Thyroid gland (tissue), 4 donors: ENCODE measurements around the gene MOGAT1. TPM values are rescaled to one million over a fixed set of nuclear protein-coding genes. Genes with fewer than 3 reads are reported as not detected.

Experiments used
- DNase-seq, 2 donors: peaks; one replicate each; pipeline ENCODE4 v3.0.0-alpha.2; 2019
- H3K27ac ChIP-seq, 3 donors: fragments of 200-600 bp; sonication (generic); 1 replicate in 2 of 3; 2 replicates in 1 of 3; pipeline ENCODE4 v1.5.1; 2016 to 2019; ENCODE audit warnings: mild to moderate bottlenecking in 1 of 3, moderate library complexity in 1 of 3
- H3K27me3 ChIP-seq: fragments of 200-600 bp; sonication (generic); one replicate; pipeline ENCODE4 v1.5.1; 2019
- H3K36me3 ChIP-seq, 2 donors: fragments of 200-600 bp; sonication (generic); one replicate each; pipeline ENCODE4 v1.5.1; 2016 to 2019
- H3K4me1 ChIP-seq, 2 donors: fragments of 200-600 bp; sonication (generic); one replicate each; pipeline ENCODE4 v1.5.1; 2017 to 2019
- H3K4me3 ChIP-seq, 3 donors: fragments of 200-600 bp; sonication (generic); replicated peaks in 1 of 3; 1 replicate in 2 of 3; 2 replicates in 1 of 3; pipeline ENCODE4 v1.5.1; 2016; ENCODE audit warnings: mild to moderate bottlenecking in 1 of 3
- H3K9me3 ChIP-seq: fragments of 200-600 bp; sonication (generic); one replicate; pipeline ENCODE4 v1.5.1; 2017
- CTCF ChIP-seq, 6 experiments: fragments of 200-600 bp in 3 of 6; fragments of 450-650 bp in 3 of 6; sonication (generic) in 3 of 6; IDR thresholded peaks; one replicate each; pipeline ENCODE4 v1.5.1; 2016 to 2019; ENCODE audit warnings: antibody characterized with exemption in 6 of 6, mild to moderate bottlenecking in 2 of 6, inconsistent platforms in 1 of 6, moderate library complexity in 1 of 6
- POLR2A ChIP-seq, 2 donors: fragments of 450-650 bp; IDR thresholded peaks; one replicate each; pipeline ENCODE4 v1.6.1; 2017; ENCODE audit warnings: antibody characterized with exemption in 2 of 2, mild to moderate bottlenecking in 2 of 2, moderate library complexity in 1 of 2
- WGBS, 2 donors: methylation state at CpG; one replicate each; pipeline ENCODE4 v1.1.5; 2017; 5-methylcytosine and 5-hydroxymethylcytosine counted together
- intact Hi-C: fragments of 100-400 bp; cut with DNase I; formaldehyde crosslinking; loops from one replicate; pipeline ENCODE4 v1.15.1; 2023
- total RNA-seq, 4 donors: library from RNA; depleted of rRNA; stranded (reverse); fragments of >200 nt; gene quantifications; one replicate each; pipeline ENCODE4 v1.2.3, GENCODE V29; 2016

The MOGAT1 gene
- total RNA-seq, 4 donors from 2014 or later = not detected

GRCh38 chr2:222669353-222669752, 2.1 kb upstream of the MOGAT1 start:
- no peak for DNase-seq
- no peaks in the 10 kb centered on the region for H3K36me3 ChIP-seq
- TF ChIP-seq POLR2A (IDR thresholded peaks at IDR 0.05) (no peak), CTCF (IDR thresholded peaks at IDR 0.05) (no peak)
- H3K4me3 ChIP-seq = no peak overlapping the region
- intact Hi-C loops = no loop called here
- no peak overlapping the region for H3K27ac ChIP-seq
- H3K4me1 ChIP-seq = peaks cover 4 to 8% of the 10 kb centered on the region in 2 donors
- WGBS, 2 donors = 82 to 85% methylated on average over 4 of the region's 4 CpGs
- no peaks in the 10 kb centered on the region for H3K27me3 ChIP-seq
- H3K9me3 ChIP-seq = no peaks in the 10 kb centered on the region

DNA sequence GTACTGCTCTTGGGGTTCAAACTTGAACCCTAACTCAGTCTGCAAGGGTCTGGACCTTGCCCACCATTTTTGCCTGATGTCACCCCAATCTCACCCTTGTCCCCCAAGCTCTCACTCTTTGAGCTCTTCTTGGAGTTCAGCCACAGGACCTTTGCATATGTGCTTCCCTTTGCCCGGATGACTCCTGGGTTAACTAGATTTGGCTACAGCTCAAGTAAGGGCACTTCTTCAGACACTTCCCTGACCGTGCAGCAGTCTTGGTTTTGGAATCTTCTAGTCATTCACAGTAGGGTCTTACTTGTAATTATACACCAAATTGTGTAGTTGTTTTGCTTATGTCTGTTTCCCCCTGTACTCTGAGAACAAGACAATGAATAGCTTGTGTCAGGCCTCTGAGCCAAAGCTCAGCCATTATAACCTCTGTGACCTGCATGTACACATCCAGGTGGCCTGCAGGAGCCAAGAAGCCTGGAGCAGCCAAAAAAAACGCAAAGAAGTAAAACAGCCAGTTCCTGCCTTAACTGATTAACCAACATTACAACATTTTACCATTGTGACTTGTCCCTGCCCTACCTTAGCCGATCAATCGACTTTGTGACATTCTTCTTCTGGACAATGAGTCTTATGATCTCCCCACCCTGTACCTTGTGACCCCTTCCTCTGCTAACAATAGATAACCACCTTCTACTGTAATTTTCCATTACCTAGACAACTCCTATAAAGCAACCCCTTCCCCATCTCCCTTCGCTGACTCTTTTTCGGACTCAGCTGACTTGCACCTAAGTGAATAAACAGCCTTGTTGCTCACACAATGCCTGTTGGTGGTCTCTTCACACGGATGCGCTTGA, 1.0 kb upstream of the MOGAT1 start:
- no peak overlapping the region for H3K4me3 ChIP-seq
- H3K36me3 ChIP-seq = no peaks in the 10 kb centered on the region
- no peak for DNase-seq
- no peak overlapping the region for H3K27ac ChIP-seq
- intact Hi-C loops = no loop called here
- no peaks in the 10 kb centered on the region for H3K27me3 ChIP-seq
- H3K9me3 ChIP-seq = no peaks in the 10 kb centered on the region
- TF ChIP-seq POLR2A (IDR thresholded peaks at IDR 0.05) (no peak), CTCF (IDR thresholded peaks at IDR 0.05) (no peak)
- peaks cover 4 to 8% of the 10 kb centered on the region in 2 donors for H3K4me1 ChIP-seq
- 80 to 83% methylated on average over 9 of the region's 9 CpGs for WGBS, 2 donors

- intact Hi-C loops = no loop called here
- DNase-seq = no peak
- no peak overlapping the region for H3K27ac ChIP-seq
- peak overlapping the region in 1 of 3 donors; percentile 24 for H3K4me3 ChIP-seq
- H3K27me3 ChIP-seq = no peaks in the 10 kb centered on the region
- no peak for TF ChIP-seq POLR2A (IDR thresholded peaks at IDR 0.05)
- no peak for TF ChIP-seq CTCF (IDR thresholded peaks at IDR 0.05)
- H3K9me3 ChIP-seq = no peaks in the 10 kb centered on the region
- no peaks in the 10 kb centered on the region for H3K36me3 ChIP-seq
- peaks cover 4 to 8% of the 10 kb centered on the region in 2 donors for H3K4me1 ChIP-seq
- WGBS, 2 donors = 11 to 15% methylated on average over 10 of the region's 10 CpGs
These were observed 577 bp downstream of the MOGAT1 start for GRCh38 chr2:222672068-222672401.

GRCh38 chr2:222673273-222673672, 1.8 kb downstream of the MOGAT1 start:
- TF ChIP-seq POLR2A (IDR thresholded peaks at IDR 0.05) = no peak
- no peak for TF ChIP-seq CTCF (IDR thresholded peaks at IDR 0.05)
- no peaks in the 10 kb centered on the region for H3K36me3 ChIP-seq
- WGBS, 2 donors = 78 to 80% methylated on average over 7 of the region's 7 CpGs
- no peak for DNase-seq
- H3K4me3 ChIP-seq = no peak overlapping the region
- H3K27ac ChIP-seq = no peak overlapping the region
- no peaks in the 10 kb centered on the region for H3K9me3 ChIP-seq
- intact Hi-C loops = no loop called here
- no peaks in the 10 kb centered on the region for H3K27me3 ChIP-seq
- H3K4me1 ChIP-seq = peaks cover 4 to 8% of the 10 kb centered on the region in 2 donors

GRCh38 chr2:222673883-222674282, 2.4 kb downstream of the MOGAT1 start:
- 95 to 96% methylated on average over 5 of the region's 5 CpGs for WGBS, 2 donors
- no peaks in the 10 kb centered on the region for H3K36me3 ChIP-seq
- no peak for TF ChIP-seq POLR2A (IDR thresholded peaks at IDR 0.05)
- TF ChIP-seq CTCF (IDR thresholded peaks at IDR 0.05) = no peak
- intact Hi-C loops = no loop called here
- H3K27ac ChIP-seq = no peak overlapping the region
- no peaks in the 10 kb centered on the region for H3K9me3 ChIP-seq
- peaks cover 4 to 8% of the 10 kb centered on the region in 2 donors for H3K4me1 ChIP-seq
- no peak overlapping the region for H3K4me3 ChIP-seq
- DNase-seq = no peak
- no peaks in the 10 kb centered on the region for H3K27me3 ChIP-seq
